Adipocyte (in vitro differentiated cells): ENCODE results near the gene PNPLA3.
A peak's percentile ranks its signal among the peaks of the same experiment; 100 is the strongest.

Experiments used
- DNase-seq: peaks from one replicate; pipeline ENCODE4 v3.0.0-alpha.2; 2015; ENCODE audit warnings: low read depth
- H3K27me3 ChIP-seq: replicated peaks from 2 replicates; pipeline ENCODE4 v1.7.0; 2013; ENCODE audit warnings: mild to moderate bottlenecking, low read length, moderate library complexity; ENCODE audit not compliant: control insufficient read depth, insufficient read depth
- H3K36me3 ChIP-seq: 2 replicates; pipeline ENCODE4 v1.7.0; 2013; ENCODE audit warnings: low read length, mild to moderate bottlenecking, moderate library complexity; ENCODE audit not compliant: control insufficient read depth, insufficient read depth, severe bottlenecking
- H3K4me1 ChIP-seq: 2 replicates; pipeline ENCODE4 v1.7.0; 2013; ENCODE audit warnings: mild to moderate bottlenecking, low read length, moderate library complexity; ENCODE audit not compliant: control insufficient read depth, insufficient read depth
- H3K4me3 ChIP-seq: 2 replicates; pipeline ENCODE4 v1.7.0; 2013; ENCODE audit warnings: mild to moderate bottlenecking, low read length, moderate library complexity
- H3K9ac ChIP-seq: 2 replicates; pipeline ENCODE4 v1.7.0; 2013; ENCODE audit warnings: mild to moderate bottlenecking, low read length, moderate library complexity
- H3K9me3 ChIP-seq: 2 replicates; pipeline ENCODE4 v1.7.0; 2013; ENCODE audit warnings: mild to moderate bottlenecking, low read length, moderate library complexity; ENCODE audit not compliant: control insufficient read depth

The PNPLA3 gene

GRCh38 chr22:43972931-43973462 is 49.4 kb downstream of the PNPLA3 start:
- no peak for DNase-seq
- H3K36me3 ChIP-seq, result peaks cover 95% of the 10 kb centered on the region
- H3K9ac ChIP-seq, result no peak overlapping the region
- H3K9me3 ChIP-seq, result no peaks in the 10 kb centered on the region
- no peaks in the 10 kb centered on the region for H3K4me1 ChIP-seq
- H3K4me3 ChIP-seq, result no peak overlapping the region
- no peaks in the 10 kb centered on the region for H3K27me3 ChIP-seq

DNA sequence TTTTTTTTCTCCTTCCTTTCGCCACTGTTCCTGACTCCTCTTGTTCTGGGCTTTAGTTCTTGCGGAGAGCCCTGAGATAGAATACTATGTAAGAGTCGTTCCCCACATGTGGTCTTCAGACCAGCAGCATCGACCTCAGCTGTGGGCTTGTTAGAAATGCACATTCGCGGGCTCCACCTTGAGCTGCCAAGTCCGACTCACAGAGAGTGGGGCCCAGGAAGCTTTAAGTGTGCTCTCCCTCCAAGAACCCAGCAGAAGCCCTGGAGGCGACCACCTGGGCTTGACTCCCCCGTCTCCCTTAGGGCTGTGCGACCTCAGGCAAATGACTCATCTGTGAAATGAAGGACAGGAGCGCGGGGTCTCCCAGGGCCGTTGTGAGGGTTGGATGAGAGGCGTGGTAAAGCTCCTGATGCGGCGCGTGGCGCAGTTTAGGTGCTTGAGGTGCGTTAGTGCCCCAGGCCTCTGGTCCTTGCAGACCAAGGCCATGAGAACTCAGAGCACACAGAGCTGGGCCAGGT is 50.5 kb downstream of the PNPLA3 start:
- no peak for DNase-seq
- no peaks in the 10 kb centered on the region for H3K4me1 ChIP-seq
- H3K36me3 ChIP-seq, result peaks cover 95% of the 10 kb centered on the region
- no peaks in the 10 kb centered on the region for H3K27me3 ChIP-seq
- H3K9ac ChIP-seq, result no peak overlapping the region
- no peaks in the 10 kb centered on the region for H3K9me3 ChIP-seq
- H3K4me3 ChIP-seq, result no peak overlapping the region

GRCh38 chr22:43975041-43975440 is 51.4 kb downstream of the PNPLA3 start:
- H3K4me1 ChIP-seq, result no peaks in the 10 kb centered on the region
- H3K27me3 ChIP-seq, result no peaks in the 10 kb centered on the region
- H3K36me3 ChIP-seq, result peaks cover 95% of the 10 kb centered on the region
- no peak overlapping the region for H3K4me3 ChIP-seq
- H3K9me3 ChIP-seq, result no peaks in the 10 kb centered on the region
- no peak for DNase-seq
- H3K9ac ChIP-seq, result no peak overlapping the region

DNA sequence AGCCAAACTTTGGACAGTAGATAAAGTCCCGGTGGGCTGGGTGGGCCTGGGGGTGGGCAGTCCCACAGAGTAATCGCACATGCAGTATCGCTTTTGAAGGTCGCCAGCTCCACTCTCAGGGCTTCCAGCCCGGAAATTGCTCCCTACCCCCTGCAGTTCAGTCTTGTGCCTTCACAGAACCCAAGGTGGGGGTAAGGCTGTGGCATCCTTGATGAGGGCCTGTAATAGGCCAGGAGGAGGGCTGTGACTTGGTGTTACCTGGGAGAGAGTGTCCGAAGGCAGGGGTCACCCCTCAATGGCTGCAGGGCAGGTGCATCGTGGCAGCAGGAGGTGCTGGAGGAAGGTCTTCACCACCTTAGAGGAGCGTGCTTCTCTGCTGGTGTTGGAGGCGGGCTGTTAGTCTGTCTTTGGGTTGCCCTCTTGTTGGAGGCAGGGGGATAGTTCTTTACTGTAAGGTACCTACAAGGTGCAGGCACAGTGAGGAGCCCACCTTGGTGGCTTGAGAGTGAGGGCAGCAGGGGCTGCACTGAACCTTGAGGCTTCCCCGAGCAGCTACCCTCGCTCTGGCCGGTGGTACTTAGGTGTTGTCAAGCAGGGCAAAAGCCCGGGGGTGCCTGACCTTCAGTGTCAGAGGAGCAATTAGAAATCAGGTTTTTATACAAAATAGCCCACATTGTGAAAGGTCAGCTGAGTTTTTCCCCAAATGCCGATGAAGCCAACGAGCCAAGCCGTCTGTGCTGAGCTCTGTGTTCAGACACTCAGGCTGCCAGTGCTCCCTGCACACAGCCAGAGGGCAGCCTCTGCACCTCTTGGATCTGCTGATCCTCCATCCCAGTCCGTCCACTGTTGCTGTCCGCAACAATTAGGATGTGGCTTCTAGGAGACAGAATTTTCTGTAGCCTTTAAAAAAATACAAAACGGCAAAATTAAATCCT is 53.5 kb downstream of the PNPLA3 start:
- Histone ChIP-seq H3K27me3 (no peaks in the 10 kb centered on the region), H3K4me1 (no peaks in the 10 kb centered on the region), H3K9ac (no peak overlapping the region), H3K9me3 (no peaks in the 10 kb centered on the region), H3K36me3 (peaks cover 100% of the 10 kb centered on the region), H3K4me3 (no peak overlapping the region)
- no peak for DNase-seq

- peaks cover 100% of the 10 kb centered on the region for H3K36me3 ChIP-seq
- no peaks in the 10 kb centered on the region for H3K27me3 ChIP-seq
- H3K4me1 ChIP-seq, result no peaks in the 10 kb centered on the region
- no peak overlapping the region for H3K4me3 ChIP-seq
- H3K9ac ChIP-seq, result no peak overlapping the region
- DNase-seq, result no peak
- no peaks in the 10 kb centered on the region for H3K9me3 ChIP-seq
Observed at GRCh38 chr22:43978558-43978957, 55.0 kb downstream of the PNPLA3 start.

DNA sequence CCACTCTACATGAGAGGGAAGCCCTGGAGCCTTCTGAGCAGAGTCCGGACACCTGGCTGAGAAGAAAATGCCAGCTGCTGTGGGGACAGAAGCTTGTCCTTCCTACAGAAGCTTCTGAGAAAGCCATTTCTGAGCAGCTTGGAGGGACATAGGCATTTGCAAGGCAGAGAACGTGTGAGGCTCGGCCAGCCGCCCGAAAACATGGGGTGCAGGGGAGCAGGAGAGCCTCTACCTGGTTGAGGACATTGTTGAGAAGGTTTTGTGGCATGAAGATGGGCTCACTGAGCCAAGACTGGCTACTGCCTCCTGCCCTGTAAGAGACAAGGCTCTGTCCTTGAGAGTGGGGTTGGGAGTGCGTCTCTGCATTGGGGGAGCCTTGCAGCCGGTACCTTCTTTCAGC is 57.0 kb downstream of the PNPLA3 start:
- no peak overlapping the region for H3K4me3 ChIP-seq
- H3K27me3 ChIP-seq, result no peaks in the 10 kb centered on the region
- DNase-seq, result no peak
- no peaks in the 10 kb centered on the region for H3K4me1 ChIP-seq
- H3K9me3 ChIP-seq, result no peaks in the 10 kb centered on the region
- H3K36me3 ChIP-seq, result peaks cover 97% of the 10 kb centered on the region
- H3K9ac ChIP-seq, result no peak overlapping the region

GRCh38 chr22:43980996-43981395 is 57.4 kb downstream of the PNPLA3 start:
- no peaks in the 10 kb centered on the region for H3K9me3 ChIP-seq
- H3K9ac ChIP-seq, result no peak overlapping the region
- H3K4me3 ChIP-seq, result no peak overlapping the region
- DNase-seq, result no peak
- no peaks in the 10 kb centered on the region for H3K27me3 ChIP-seq
- H3K36me3 ChIP-seq, result peaks cover 97% of the 10 kb centered on the region
- H3K4me1 ChIP-seq, result no peaks in the 10 kb centered on the region

DNA sequence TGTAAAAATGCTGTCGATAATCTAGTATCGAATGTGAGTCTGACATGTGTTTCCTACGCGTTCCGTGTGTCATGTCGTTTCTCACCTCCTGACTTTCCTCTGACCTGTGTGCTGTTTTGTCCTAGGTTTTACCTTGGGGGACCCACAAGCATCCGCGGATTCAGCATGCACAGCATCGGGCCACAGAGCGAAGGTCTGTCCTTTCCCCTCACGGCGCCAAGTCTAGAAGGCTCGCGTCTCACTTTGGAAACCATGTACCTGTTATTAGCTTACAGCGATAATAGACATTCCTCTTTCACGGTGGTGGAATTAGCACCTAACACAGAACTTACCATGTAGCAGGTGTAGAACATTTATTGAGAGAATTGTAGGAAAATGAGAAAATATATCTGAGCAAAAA is 60.2 kb downstream of the PNPLA3 start:
- no peaks in the 10 kb centered on the region for H3K27me3 ChIP-seq
- no peak overlapping the region for H3K4me3 ChIP-seq
- peaks cover 94% of the 10 kb centered on the region for H3K36me3 ChIP-seq
- DNase-seq, result no peak
- no peaks in the 10 kb centered on the region for H3K9me3 ChIP-seq
- no peak overlapping the region for H3K9ac ChIP-seq
- no peaks in the 10 kb centered on the region for H3K4me1 ChIP-seq

GRCh38 chr22:43985532-43985931 is 61.9 kb downstream of the PNPLA3 start:
- Histone ChIP-seq H3K4me3 (no peak overlapping the region), H3K9me3 (no peaks in the 10 kb centered on the region), H3K36me3 (peaks cover 94% of the 10 kb centered on the region), H3K4me1 (no peaks in the 10 kb centered on the region), H3K27me3 (no peaks in the 10 kb centered on the region), H3K9ac (no peak overlapping the region)
- DNase-seq, result no peak

DNA sequence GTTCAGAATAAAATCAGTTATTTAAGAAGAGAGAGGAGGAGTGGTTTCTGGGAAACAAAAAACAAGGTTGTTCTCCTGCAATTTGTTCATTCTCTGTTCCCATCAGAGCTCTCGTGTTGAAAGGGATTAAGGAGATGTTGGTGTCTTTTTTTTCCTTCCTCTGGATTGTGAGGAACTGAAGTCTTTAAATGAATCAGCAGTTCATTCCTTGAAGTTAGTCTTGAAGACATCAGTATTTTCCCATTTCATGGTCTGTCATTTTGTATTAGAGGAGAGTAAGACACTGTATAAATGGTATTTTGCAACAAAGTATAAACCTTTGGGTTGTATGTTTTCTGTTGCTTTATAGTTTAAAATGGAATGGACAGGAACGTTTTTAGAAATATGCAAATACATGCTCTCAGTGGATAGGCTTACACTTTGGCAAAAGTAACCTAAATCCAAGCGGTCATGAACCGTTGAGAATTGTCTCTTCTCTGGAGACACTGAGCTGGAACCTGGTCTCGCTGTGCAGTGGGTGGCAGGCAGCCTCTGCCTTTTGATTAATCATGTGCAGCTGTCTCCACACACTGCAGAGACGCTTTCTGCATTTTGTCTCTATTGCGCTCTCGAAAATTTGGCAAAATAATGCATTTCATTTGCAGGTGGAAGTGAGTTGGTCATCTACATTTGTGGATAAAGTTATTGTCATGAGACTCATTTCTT is 64.7 kb downstream of the PNPLA3 start:
- peak; percentile 91 for DNase-seq
- peaks cover 92% of the 10 kb centered on the region for H3K36me3 ChIP-seq
- H3K9ac ChIP-seq, result no peak overlapping the region

GRCh38 chr22:43988960-43989359 is 65.4 kb downstream of the PNPLA3 start:
- Histone ChIP-seq H3K9ac (no peak overlapping the region), H3K36me3 (peaks cover 86% of the 10 kb centered on the region), H3K4me3 (no peak overlapping the region), H3K27me3 (no peaks in the 10 kb centered on the region), H3K4me1 (peaks cover 19% of the 10 kb centered on the region), H3K9me3 (no peaks in the 10 kb centered on the region)
- no peak for DNase-seq

More for the DNA sequence above, 64.7 kb downstream of the PNPLA3 start:
- Histone ChIP-seq H3K27me3 (no peaks in the 10 kb centered on the region), H3K4me3 (no peak overlapping the region), H3K9me3 (no peaks in the 10 kb centered on the region), H3K4me1 (peaks cover 13% of the 10 kb centered on the region)
